ENCODE results near the gene ZBTB40.

- TF ChIP-seq CTCF (IDR thresholded peaks at IDR 0.05; ENCODE audit: borderline replicate concordance, extremely low read depth, low read length, poor library complexity, severe bottlenecking) (no peak), EZH2 (IDR thresholded peaks at IDR 0.05; ENCODE audit: borderline replicate concordance, low read depth, low read length, severe bottlenecking) (no peak)
Measured at GRCh38 chr1:22573237-22573636, 121.6 kb downstream of the ZBTB40 start.

Data from DND-41 (cell line).